Measurements from ENCODE around the gene LY9.

LY9 gene

GRCh38 chr1:160838888-160839287 lies 42.9 kb downstream of the LY9 start:
- DNase-seq: no peak

GRCh38 chr1:160839746-160840145 lies 43.8 kb downstream of the LY9 start:
- no peak for DNase-seq

GRCh38 chr1:160841079-160841478 lies 45.1 kb downstream of the LY9 start:
- DNase-seq: no peak

DNA sequence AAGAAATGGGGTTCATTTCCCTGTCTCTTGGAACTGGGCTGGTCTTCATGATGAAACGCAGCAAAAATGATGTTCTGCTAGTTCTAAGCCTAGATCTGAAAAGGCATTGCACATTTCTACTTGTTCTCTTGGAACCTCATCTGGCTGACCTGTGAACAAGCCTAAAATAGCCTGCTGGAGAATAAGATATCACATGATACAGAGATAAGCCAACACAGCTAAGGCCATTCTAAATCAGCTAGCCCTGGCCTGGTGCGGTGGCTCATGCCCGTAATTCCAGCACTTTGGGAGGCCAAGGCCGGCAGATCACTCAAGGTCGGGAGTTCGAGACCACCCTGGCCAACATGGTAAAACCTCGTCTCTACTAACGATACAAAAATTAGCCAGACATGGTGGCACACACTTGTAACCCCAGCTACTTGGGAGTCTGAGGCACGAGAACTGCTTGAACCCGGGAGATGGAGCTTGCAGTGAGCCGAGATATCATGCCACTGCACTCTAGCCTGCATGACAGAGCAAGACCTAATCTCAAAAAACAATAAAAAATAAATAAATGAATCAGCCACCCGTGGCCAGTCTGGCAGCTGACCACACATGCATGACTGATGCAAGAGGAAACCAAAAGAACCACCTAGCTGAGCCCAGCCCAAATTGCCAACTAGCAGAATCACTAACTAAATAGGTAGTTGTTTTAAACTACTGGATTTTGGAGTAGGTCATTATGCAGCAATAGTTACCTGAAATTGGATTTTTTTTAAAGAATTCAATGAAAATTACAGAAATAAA lies 48.7 kb downstream of the LY9 start:
- DNase-seq: no peak

DNA sequence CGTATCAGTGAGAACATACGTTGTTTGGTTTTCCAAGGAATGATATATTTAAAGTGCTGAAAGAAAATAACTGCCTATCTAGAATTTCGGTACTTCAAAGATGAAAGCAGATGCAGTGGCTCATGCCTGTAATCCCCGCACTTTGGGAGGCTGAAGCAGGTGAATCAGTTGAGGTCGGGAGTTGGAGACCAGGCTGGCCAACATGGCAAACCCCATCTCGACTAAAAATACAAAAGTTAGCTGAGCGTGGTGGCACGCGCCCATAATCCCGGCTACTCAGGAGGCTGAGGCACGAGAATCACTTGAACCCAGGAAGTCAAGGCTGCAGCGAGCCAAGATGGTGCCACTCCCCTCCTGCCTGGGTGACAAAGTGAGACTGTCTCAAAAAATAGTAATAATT lies 50.3 kb downstream of the LY9 start:
- DNase-seq: no peak

- no peak for DNase-seq
Observed at GRCh38 chr1:160850541-160850940, 54.6 kb downstream of the LY9 start.

- DNase-seq: no peak
Observed at GRCh38 chr1:160850993-160851392, 55.0 kb downstream of the LY9 start.

GRCh38 chr1:160853014-160853413 lies 57.0 kb downstream of the LY9 start:
- DNase-seq: no peak

- no peak for DNase-seq
Observed at GRCh38 chr1:160853754-160854153, 57.8 kb downstream of the LY9 start.

- no peak for DNase-seq
Observed at GRCh38 chr1:160855181-160855981, 59.4 kb downstream of the LY9 start.

GRCh38 chr1:160858097-160858496 lies 62.1 kb downstream of the LY9 start:
- no peak for DNase-seq

- no peak for DNase-seq
Observed at GRCh38 chr1:160858507-160858906, 62.5 kb downstream of the LY9 start.

GRCh38 chr1:160859166-160859565 lies 63.2 kb downstream of the LY9 start:
- DNase-seq: no peak

DNA sequence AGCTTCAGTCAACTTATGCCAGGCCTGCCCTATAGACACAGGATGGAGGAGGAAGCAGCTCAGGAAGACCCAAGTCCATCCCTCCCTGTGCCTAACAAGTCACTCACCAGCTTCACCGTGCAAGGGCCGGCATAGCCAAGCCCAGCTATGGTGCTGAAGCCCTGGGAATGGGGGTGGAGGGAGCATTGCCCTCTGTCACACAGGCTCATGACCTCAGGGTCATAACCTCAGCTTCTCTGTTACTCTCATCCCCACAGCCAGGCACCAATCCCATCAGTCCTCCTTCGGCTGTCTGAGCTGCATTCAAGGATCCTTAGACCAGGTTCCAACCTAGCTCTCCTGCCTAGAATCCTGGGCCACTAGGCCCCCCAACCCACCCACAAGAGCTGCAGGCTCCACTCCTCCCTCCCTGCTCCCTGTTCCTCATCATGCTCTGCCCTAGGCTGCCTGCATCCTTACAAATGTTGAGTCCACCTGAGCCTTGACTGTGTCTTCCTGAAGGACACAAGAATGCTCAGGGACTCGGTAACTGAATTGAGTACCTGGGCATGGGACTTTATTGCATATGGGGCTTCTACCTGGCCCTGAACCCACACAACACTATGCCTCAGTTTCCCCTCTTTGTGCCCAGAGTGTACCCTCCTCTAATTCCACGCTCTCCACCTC lies 65.0 kb downstream of the LY9 start:
- DNase-seq: no peak

DNA sequence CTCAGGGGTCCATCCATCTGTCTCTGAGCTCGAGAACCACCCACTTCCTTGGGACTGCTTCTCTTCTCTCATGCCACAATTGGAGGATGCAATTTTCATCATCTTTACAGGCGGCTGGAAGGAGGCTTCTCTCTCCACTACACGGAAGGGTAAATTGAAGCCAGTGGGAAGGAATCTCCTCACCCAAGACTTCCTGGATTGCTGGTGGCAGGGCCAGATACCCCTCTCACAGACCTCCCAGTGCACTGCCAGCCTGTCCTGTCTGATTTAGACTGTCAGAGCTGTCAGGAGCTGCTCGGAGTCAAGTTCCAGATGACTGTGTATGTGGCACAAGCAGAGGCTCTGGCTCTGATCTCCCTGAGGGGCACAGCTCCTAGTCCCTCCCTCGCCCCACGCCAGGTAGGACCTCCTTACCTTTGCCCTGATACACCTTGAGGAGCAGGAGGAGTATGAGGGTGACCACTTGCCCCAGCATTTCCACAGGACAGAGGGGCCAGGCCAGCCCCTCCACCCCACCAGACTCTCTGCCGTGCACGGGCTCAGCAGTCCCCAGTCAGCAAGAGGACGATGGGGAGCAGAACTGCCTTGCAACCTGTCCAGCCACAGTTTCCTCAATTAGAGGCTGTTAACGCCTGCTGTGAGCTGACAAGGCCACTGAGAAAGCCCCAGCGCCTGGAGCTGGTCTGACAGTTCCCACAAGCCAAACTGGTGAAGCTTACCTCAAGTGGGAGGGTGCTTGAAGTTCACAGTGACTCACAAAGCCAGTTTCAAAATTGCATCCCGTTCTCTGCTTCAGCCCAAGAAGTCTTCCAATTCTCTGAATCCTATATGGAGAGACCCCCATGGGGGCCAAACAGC lies 66.5 kb downstream of the LY9 start, which contains the start of gene CD244:
TSS of gene CD244 (minus strand) at position 685 of the 858 bp plus-strand sequence. CDS start at position 475, 210 bp downstream.
- DNase-seq: peak; percentile 18

DNA sequence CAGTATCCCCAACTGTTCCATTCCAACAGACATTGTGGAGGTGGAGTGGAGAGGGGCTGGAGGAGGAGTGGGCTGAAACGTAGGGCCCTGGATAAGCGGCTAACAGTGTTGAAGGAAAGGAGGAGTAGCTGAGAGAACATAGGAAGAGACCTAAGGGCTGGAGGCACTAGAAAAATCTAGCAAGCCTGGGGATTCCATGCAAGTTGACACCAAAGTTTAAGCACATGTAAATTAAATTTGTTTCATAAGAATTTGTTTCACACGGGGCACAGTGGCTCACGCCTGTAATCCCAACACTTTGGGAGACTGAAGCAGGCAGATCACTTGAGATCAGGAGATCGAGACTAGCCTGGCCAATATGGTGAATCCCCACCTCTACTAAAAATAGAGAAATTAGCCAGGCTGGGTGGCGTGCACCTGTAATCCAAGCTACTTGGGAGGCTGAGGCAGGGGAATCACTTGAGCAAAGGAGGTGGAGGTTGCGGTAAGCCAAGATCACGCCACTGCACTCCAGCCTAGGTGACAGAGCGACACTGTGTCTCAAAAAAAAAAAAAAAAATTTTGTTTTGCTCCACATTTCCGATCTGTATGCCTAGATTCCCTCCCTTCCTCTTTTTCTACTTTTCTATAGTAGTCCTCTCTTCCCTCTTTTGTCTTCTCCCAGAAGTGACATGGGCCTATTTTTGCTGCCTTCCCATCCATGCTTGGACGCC lies 67.2 kb downstream of the LY9 start:
- no peak for DNase-seq

DNA sequence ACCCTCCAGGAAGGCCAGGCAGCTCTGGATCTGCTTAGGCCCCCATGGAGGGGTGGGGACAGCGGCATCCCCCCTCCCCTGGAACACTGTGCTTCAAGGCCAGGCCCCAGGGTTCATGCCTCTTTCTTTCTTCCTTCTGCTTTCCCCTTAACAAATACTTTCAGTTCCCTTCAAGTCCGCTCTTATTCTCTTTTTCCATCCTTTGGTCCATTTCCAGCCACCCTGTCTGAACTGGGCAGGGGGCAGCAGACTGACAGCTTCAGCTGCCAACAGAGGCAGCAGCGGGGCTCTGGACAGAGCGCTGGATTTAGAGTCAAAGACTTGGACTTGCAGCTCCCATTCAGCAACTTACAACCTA lies 67.8 kb downstream of the LY9 start:
- DNase-seq: no peak

GRCh38 chr1:160864173-160864572 lies 68.2 kb downstream of the LY9 start:
- no peak for DNase-seq

DNA sequence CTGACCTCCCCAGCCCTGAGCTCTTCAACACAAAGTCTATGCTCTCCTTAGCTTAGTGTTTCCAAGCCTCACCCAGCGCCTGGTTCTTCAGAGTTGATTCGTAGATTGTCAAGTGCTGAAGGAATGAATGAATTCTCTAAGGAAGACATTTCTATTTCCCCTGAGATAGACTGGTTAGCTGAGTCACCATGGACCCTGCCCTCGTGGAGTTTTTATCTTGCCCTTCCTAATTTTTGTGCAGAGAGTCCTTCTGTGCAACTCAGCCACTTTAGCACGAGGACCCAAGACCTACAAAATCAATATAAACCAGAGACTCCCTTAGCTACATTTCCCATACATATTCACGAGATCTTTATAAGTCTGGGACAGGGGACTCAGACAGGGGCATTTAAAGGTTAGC lies 69.4 kb downstream of the LY9 start:
- DNase-seq: no peak

- DNase-seq: no peak
Observed at GRCh38 chr1:160866001-160866694, 70.2 kb downstream of the LY9 start.

DNA sequence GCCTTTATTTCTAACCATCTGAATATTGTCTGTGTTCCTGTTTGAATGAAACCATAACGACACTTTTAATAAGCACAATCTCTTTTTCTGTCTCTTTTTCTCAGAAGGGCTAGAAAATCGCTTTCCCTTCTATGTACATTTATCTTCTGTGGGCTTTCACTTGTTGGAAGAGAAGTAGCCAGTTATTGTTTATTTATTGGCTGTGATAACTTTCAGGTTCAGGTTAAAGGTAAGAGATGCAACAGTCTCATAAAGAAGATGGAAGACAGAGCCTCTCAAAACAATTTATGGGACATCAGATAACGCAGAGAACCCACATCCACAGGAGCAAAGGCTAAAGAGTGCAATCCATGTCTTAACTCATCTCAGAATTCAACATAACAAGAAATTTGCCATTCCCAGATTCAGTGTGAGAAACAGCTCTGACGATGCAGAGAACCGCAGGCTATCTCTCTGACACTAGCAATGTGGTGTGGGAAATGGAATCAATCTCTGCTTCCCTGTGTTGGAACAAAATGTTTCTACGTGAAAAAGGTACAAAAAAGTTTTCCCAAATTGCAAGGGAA lies 70.8 kb downstream of the LY9 start:
- DNase-seq: no peak

Data from activated CD4-positive, alpha-beta T cell treated with anti-CD3 and anti-CD28 coated beads, Interleukin-2, amount 50 U/mL, for 1 hour (primary cell).